H7 (cell line): ENCODE measurements around the gene TTLL3. TPM values are rescaled to one million over a fixed set of nuclear protein-coding genes. Genes with fewer than 3 reads are reported as not detected.

Source experiments
- DNase-seq: peaks from one replicate; pipeline ENCODE4 v3.0.0; 2012
- H3K27me3 ChIP-seq: 2 replicates; pipeline ENCODE4 v1.6.0; 2011; ENCODE audit warnings: mild to moderate bottlenecking, low read length; ENCODE audit not compliant: control insufficient read depth, insufficient read depth
- H3K36me3 ChIP-seq: replicated peaks from 2 replicates; pipeline ENCODE4 v1.5.1; 2011; ENCODE audit warnings: low read length; ENCODE audit not compliant: control insufficient read depth, insufficient read depth
- H3K4me3 ChIP-seq: 2 replicates; pipeline ENCODE4 v1.5.1; 2011; ENCODE audit warnings: low read depth, mild to moderate bottlenecking, control low read depth, low read length, moderate library complexity; ENCODE audit not compliant: insufficient read depth
- total RNA-seq: library from RNA; depleted of rRNA; stranded (reverse); fragments of >200 nt; shearing (Covaris generic); gene quantifications from 2 replicates; pipeline ENCODE4 v1.2.3, GENCODE V29; 2014

The TTLL3 gene
- total RNA-seq, 1 experiment from 2014 or later = 3.7 TPM

GRCh38 chr3:9808345-9809037 is 1.6 kb upstream of the TTLL3 start:
- Histone ChIP-seq H3K27me3 (peaks cover 8% of the 10 kb centered on the region; the same call in 1 of the 2 replicates), H3K4me3 (no peak overlapping the region), H3K36me3 (peaks cover 13% of the 10 kb centered on the region)
- DNase-seq = peak; percentile 80

GRCh38 chr3:9809239-9809614 is 835 bp upstream of the TTLL3 start:
- no peak for DNase-seq
- H3K27me3 ChIP-seq = peaks cover 8% of the 10 kb centered on the region; the same call in 1 of the 2 replicates
- H3K36me3 ChIP-seq = peaks cover 7% of the 10 kb centered on the region
- peak overlapping the region; percentile 67 for H3K4me3 ChIP-seq

- Histone ChIP-seq H3K4me3 (peak overlapping the region; percentile 67), H3K27me3 (peaks cover 8% of the 10 kb centered on the region; the same call in 1 of the 2 replicates), H3K36me3 (peaks cover 4% of the 10 kb centered on the region)
- peak; percentile 83 for DNase-seq
These were observed 340 bp downstream of the TTLL3 start for GRCh38 chr3:9810433-9810770.

GRCh38 chr3:9810846-9811245 is 784 bp downstream of the TTLL3 start:
- peak overlapping the region; percentile 67; the same call in 1 of the 2 replicates for H3K4me3 ChIP-seq
- DNase-seq = no peak
- peaks cover 2% of the 10 kb centered on the region; the same call in 1 of the 2 replicates for H3K36me3 ChIP-seq
- H3K27me3 ChIP-seq = peaks cover 8% of the 10 kb centered on the region; the same call in 1 of the 2 replicates

- DNase-seq = no peak
- Histone ChIP-seq H3K36me3 (no peaks in the 10 kb centered on the region), H3K27me3 (peaks cover 8% of the 10 kb centered on the region; the same call in 1 of the 2 replicates), H3K4me3 (no peak overlapping the region)
These were observed 2.9 kb downstream of the TTLL3 start for GRCh38 chr3:9812870-9813483.

- DNase-seq = no peak
- no peak overlapping the region for H3K4me3 ChIP-seq
- no peaks in the 10 kb centered on the region for H3K36me3 ChIP-seq
- no peaks in the 10 kb centered on the region; the same call in 1 of the 2 replicates for H3K27me3 ChIP-seq
These were observed 5.9 kb downstream of the TTLL3 start for GRCh38 chr3:9815986-9816385.

- Histone ChIP-seq H3K27me3 (no peaks in the 10 kb centered on the region; the same call in 1 of the 2 replicates), H3K4me3 (no peak overlapping the region), H3K36me3 (no peaks in the 10 kb centered on the region)
- no peak for DNase-seq
These were observed 7.4 kb downstream of the TTLL3 start for GRCh38 chr3:9817436-9817835.

GRCh38 chr3:9818666-9819335 is 8.7 kb downstream of the TTLL3 start:
- H3K36me3 ChIP-seq = no peaks in the 10 kb centered on the region
- no peak overlapping the region for H3K4me3 ChIP-seq

GRCh38 chr3:9820543-9820942 is 10.5 kb downstream of the TTLL3 start:
- H3K27me3 ChIP-seq = no peaks in the 10 kb centered on the region; the same call in 1 of the 2 replicates
- no peak for DNase-seq
- H3K4me3 ChIP-seq = no peak overlapping the region
- H3K36me3 ChIP-seq = no peaks in the 10 kb centered on the region

More at GRCh38 chr3:9818666-9819335, 8.7 kb downstream of the TTLL3 start:
- no peaks in the 10 kb centered on the region; the same call in 1 of the 2 replicates for H3K27me3 ChIP-seq
- no peak for DNase-seq

- Histone ChIP-seq H3K36me3 (no peaks in the 10 kb centered on the region; the same call in 1 of the 2 replicates), H3K4me3 (no peak overlapping the region), H3K27me3 (no peaks in the 10 kb centered on the region; the same call in 1 of the 2 replicates)
- DNase-seq = peak; percentile 82
These were observed 10.9 kb downstream of the TTLL3 start for GRCh38 chr3:9820946-9821345.

GRCh38 chr3:9825451-9826040 is 15.5 kb downstream of the TTLL3 start:
- Histone ChIP-seq H3K4me3 (no peak overlapping the region), H3K27me3 (no peaks in the 10 kb centered on the region), H3K36me3 (no peaks in the 10 kb centered on the region; the same call in 1 of the 2 replicates)
- no peak for DNase-seq

- DNase-seq = peak; percentile 82
- no peak overlapping the region for H3K4me3 ChIP-seq
- no peaks in the 10 kb centered on the region for H3K27me3 ChIP-seq
- H3K36me3 ChIP-seq = no peaks in the 10 kb centered on the region; the same call in 1 of the 2 replicates
These were observed 16.9 kb downstream of the TTLL3 start for GRCh38 chr3:9826815-9827573.

- DNase-seq = no peak
- no peaks in the 10 kb centered on the region for H3K27me3 ChIP-seq
- H3K4me3 ChIP-seq = no peak overlapping the region
These were observed 19.0 kb downstream of the TTLL3 start for GRCh38 chr3:9828801-9829755.

More at GRCh38 chr3:9828801-9829755, 19.0 kb downstream of the TTLL3 start:
- no peaks in the 10 kb centered on the region; the same call in 1 of the 2 replicates for H3K36me3 ChIP-seq
